Choroid plexus epithelial cell (primary cell): ENCODE results near the gene GIGYF1.
"Not testable (repeated sequence)": the region's sequence is repeated elsewhere in the genome, so short reads cannot be mapped to it uniquely, and the experiment has no call there.

ENCODE experiments used
- DNase-seq: peaks from one replicate; pipeline ENCODE4 v3.0.0-alpha.2; 2010; ENCODE audit warnings: low read depth
- H3K4me3 ChIP-seq: 2 replicates; pipeline ENCODE4 v1.5.1; 2011; ENCODE audit warnings: low read depth, mild to moderate bottlenecking, control low read depth, low read length, moderate library complexity
- CTCF ChIP-seq: conservative IDR thresholded peaks from 2 replicates; pipeline ENCODE4 v1.5.1; 2011; ENCODE audit warnings: low read depth, mild to moderate bottlenecking, control low read depth, inconsistent platforms, low read length, moderate library complexity

GIGYF1 gene

GRCh38 chr7:100720279-100720670, 26.2 kb upstream of the GIGYF1 start, which contains the start of gene EPO:
Gene EPO, plus strand, starts transcription at chr7:100720468. Its CDS starts 513 bp downstream, at chr7:100720981.
- no peak for DNase-seq
- no peak for TF ChIP-seq CTCF
- no peak within 1 kb of the TSS for H3K4me3 ChIP-seq

DNA sequence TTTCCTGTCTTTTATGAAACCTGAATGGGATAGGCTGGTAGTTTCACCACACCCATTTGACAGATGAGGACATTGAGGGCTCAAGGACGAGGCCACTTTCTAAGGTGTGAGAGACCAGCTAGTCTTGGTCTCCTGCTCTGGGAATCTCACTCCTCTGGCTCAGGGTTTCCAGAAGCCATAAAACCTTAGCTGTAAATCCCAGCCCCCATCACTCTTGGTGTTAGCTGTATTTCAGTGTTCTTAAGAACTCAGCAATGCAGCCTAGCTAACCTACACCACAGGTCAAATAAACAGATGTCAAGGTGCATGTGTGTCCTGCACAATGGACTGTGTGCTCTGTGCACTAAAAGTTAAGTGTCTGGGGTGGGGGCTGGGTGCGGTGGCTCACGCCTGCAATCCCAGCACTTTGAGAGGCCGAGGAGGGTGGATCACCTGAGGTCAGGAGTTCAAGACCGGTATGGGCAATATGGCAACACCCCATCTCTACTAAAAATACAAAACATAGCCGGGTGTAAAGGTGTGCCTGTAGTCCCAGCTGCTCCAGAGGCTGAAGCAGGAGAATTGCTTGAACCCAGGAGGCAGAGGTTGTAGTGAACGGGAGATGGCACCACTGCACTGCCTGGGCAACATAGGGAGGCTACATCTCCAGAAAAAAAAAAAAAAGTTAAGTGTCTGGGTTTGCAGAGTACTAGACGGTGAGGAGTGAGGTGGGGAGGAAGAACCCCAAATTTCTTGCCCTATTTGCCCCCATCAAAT, 25.7 kb upstream of the GIGYF1 start:
- peak; percentile 50 for TF ChIP-seq CTCF
- peak; percentile 57 for DNase-seq
- H3K4me3 ChIP-seq, result no peak overlapping the region

DNA sequence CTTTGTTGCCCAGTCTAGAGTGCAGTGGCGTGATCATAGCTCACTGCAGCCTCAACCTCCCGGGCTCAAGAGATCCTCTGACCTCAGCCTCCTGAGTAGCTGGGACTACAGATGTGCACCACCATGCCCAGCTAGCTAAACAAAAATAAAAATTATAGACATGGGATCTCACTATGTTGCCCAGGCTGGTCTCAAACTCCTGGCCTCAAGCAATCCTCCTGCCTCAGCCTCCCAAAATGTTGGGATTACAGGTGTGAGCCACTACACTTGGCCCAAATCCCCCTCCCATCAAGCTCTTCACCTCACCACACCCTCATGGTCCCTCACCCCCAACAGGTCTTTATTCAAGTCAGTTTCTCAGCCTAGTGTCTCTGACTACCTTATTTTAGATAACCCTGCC, 23.0 kb upstream of the GIGYF1 start:
- DNase-seq, H3K4me3 ChIP-seq: not testable (repeated sequence)

DNA sequence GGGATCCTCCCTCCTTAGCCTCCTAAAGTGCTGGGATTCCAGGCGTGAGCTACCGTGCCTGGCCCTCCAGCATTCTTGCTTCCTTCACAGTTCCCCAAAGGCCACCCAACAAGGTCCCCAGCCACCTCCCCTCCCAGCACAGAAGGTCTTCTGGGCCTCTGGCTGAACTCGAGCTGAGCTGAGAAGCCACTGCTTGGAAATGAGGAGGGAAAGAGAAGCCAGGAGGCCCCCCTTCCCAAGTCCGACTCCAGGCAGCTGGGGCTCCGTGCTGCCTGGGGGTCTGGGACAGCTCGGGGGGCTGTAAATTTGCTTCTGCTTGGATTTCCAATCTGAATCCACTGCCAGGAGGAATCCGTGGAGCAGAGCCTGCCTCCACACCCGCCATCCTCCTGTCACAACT, 20.7 kb upstream of the GIGYF1 start:
- H3K4me3 ChIP-seq, result no peak overlapping the region
- no peak for DNase-seq
- no peak for TF ChIP-seq CTCF

DNA sequence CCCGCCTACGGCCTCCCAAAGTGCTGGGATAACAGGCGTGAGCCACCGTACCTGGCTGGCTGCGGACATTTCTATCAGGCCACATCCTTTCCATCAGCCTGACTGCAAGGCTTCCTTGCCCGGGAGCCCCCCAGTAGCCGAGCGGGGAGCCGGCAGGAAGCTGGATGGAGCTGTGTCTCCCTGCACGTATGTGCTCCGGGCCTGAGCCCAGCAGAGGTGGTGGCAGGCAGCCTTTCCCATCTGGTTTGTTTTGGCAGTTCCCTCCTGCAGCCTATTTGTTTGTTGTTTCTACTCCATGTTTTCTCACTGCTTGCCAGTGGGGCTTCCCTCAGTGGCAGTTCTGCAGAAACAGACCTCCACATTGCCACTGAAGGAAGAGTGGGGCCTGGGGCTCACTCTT, 17.3 kb upstream of the GIGYF1 start:
- no peak for DNase-seq
- TF ChIP-seq CTCF, result no peak
- H3K4me3 ChIP-seq, result no peak overlapping the region

- no peak overlapping the region for H3K4me3 ChIP-seq
- no peak for TF ChIP-seq CTCF
- no peak for DNase-seq
These were observed 16.4 kb upstream of the GIGYF1 start for GRCh38 chr7:100710452-100710851.

- TF ChIP-seq CTCF, result no peak
- DNase-seq, result no peak
- H3K4me3 ChIP-seq, result no peak overlapping the region
These were observed 14.3 kb upstream of the GIGYF1 start for GRCh38 chr7:100708395-100708794.
